HG03045 (cell line): ENCODE results near the gene ATRNL1.

ENCODE experiments used
- ATAC-seq: cut with Tn5 transposase; IDR thresholded peaks from one replicate; pipeline ENCODE4 v1.9.1; 2021; ENCODE audit warnings: mild to moderate bottlenecking, moderate library complexity; ENCODE audit not compliant: unreplicated experiment

ATRNL1 gene

DNA sequence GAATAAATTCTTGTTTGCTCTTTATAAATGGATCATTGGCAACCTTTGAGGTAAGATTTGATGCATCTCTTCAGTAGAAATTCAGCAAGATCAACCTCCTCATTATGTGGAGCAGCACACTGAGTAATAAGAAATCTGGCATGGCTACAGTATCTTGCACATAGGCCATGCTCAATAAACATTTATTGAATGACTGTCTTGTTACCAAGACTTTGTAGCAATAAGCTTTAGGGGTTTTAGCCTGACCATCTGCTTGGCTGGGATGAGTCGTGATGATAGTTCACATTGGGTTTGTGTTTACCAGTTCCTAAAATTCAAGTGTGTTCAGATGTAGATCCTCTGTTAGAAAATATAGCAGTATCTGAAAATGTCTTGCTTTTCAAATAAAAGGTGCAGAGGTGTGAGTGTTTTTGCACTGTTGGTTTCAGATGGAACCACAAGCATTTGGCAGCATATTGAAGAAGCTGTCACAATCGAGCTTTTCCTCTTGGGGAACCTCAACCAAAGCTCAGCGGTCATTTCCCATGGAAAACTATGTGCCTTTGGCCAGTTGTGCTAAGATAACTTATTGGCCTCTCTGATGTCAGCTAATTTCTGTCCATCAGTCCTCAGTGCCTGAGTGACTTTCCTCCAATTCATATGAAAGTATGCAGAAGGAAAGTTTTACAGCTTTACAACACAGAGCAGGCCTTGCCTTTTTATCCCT, 737.3 kb downstream of the ATRNL1 start:
- ATAC-seq = no peak

DNA sequence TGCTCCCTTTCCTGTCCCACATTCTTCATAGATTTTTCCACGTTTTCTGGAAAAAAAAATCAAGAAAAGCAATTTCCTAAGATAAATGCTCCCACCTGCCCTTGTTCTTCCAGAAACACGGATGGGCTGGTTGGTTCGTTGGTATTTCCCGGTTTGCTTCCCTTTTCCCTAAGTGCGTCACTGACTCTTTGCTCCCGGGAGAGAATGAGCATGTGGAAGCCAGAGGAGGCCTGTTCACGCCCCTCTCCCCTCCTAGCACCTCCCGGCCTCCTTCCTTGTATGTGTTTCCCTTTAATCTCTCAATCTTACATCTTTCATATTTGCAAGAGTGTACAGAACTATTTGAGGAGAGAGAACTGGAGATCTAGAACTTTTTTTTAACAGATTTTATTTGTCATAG, 737.9 kb downstream of the ATRNL1 start:
- ATAC-seq = no peak

DNA sequence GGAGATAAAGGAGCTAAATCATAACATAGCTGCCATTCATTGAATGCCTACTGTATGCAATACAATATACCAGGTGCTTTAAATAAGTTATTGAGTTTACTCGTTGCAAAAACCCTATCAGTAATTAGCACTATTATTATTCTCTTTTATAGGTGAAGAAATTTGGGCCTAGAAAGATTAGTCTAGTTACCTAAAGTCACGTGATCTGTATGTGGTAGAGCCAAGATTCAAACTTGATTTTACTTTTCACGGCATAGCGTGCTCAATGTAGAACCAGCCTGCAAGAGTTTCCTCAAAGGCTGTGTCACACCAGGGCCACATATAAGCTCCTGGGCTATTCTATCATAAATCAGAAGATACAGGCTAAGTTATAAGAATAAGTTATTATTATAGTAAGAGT, 740.0 kb downstream of the ATRNL1 start:
- ATAC-seq = no peak

DNA sequence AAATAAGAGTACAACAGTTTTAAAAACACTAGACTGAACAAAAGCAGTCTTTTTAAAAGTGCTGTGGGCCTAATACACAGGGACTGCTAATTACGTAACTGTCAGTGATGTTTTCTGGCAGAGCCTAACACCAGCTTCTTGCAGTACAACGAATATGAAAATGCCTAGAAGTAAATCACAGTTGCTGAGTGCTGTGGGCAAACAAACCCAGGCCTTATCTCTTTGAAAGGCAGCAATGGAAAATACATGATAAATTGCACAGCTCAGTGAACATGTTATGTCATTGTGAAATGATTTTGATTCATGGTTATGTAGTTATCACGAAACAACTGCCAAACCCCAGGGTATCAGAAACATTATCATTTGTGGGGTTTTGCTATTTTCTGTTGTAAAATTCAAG, 751.4 kb downstream of the ATRNL1 start:
- no peak for ATAC-seq

DNA sequence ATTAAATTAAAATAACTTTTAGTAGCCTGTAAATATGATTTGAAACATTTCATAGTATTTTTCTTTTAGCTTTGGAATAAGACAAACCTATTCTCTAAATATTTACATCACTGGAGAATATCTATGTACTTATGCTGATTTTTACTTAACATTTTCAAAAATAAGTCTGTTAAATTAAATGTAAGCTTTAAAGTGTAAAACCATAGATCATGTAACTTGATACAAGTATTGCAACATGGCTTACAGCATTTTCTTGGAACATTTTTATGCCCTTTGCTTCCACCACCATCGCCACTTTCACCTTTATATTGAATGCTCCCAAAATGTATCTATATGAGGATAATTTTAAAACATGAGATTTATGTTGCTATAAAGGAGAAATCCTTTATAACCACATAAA, 752.8 kb downstream of the ATRNL1 start:
- ATAC-seq = no peak

DNA sequence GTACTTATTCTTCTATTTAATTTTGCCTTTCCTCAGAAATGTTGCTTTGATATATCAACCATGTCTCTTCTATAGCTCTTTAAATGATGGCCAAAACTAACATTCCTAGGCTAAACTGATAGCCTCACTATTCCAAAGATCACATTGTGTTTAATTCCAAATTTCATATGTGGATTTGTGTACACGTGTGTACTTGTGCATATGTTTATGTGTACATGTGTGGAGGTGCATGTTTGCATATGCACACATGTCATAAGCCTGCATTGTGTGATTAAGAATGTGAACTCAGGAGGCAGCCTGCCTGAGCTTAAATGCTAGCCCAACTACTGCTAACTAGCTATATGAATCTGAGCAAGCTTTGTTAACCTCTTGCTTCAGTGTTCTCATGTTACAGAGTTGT, 753.4 kb downstream of the ATRNL1 start:
- ATAC-seq = no peak

DNA sequence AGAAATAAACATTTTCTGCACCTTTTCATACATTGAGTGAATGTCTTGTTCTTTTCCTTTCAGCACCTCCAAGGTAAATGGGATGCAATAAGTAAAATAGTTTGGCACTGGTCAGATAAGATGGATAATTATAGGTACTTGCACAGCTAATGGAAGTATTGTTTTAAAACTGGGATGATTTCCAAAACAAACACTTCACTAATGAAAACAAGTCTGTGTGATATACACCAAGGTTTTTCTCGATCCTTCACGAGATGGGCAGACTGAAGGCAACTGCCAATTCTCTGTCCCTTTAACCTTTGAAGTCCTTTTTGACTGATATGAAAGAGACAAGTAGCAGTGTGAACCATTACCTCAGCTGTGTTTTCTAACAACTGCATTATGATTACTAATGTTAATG, 756.0 kb downstream of the ATRNL1 start:
- no peak for ATAC-seq

DNA sequence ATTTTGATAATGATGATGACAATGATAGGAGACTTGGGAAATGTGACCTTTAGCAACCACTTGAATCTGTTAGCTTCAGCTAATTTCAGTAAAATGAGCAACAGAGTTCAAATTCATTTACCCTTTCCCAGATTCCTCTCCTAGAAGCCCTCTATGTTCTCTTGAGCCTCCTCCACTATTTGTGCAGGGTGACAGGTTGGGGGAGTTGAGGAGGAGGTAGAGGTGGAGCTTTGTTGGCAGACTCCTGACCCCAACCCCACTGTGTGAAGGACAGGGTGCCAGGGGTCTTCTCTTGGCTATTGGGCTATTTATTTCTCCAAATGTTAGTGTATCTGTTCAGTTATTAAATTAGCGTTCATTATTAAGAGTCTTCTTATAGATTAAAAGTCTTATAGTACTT, 757.5 kb downstream of the ATRNL1 start:
- no peak for ATAC-seq

DNA sequence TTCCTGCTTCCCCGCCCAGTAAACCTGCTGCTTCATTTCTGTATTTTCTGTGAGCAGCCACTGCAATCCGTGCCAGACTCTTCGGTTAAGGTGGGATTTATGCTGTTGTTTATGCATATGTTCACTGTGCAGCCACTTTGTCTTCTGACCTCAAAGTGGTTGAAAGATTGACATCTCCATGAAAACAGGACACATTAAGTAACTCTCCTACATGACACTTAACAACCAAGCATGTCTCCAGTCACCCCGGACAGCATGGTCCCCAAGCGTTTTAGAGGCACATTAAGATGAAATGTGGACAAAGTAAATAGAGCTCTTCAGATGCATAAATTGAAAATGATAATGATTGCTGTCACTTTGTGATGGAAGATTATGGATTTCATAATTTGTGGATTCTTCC, 758.5 kb downstream of the ATRNL1 start:
- no peak for ATAC-seq

DNA sequence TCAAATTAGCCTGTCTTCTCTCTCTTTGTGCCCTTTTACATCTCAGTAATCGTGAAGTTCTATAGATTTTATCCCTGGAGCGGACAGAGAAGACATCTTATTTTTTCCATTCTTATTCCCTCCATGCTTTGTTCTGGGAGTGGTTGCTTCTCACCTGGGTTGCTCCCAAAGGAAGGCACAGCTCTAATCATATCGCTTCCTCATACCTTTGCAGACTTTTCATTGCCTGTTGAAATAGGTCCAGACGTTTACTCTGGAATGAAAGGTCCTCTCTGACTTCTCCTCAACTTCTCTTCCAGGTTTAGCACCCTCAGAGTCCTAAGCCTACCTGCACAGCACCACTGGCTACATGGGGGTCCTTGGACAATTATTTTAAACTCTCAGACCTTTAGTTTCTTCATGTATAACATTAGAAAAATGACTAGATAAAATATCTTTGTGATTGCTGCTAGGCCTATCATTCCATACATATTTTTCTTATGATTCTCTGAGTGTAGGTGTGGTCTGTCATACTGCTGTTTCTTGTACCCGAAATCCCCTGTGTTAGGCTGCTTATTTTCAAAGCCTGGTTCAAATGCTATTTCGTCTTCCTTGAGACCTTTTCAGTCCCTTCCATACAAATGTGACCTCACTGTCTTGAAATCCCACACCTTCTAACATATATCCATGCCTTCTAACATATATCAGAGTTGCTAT, 761.7 kb downstream of the ATRNL1 start:
- no peak for ATAC-seq

DNA sequence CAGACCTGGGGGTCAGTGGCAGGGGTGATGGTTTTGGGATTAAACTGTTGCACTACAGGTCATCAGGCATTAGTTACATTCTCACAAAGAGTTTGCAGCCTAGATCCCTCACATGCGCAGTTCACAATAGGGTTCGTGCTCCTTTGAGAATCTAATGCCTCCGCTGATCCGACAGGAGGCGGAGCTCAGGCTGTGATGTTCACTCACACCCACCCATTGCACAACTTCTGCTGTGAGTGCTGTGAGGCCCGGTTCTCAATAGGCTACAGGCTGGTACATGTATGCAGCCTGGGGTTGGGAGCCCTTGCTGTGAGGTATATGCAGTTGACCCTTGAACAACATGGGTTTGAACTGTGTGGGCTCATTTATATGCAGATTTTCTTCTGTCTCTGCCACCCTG, 763.4 kb downstream of the ATRNL1 start:
- no peak for ATAC-seq

DNA sequence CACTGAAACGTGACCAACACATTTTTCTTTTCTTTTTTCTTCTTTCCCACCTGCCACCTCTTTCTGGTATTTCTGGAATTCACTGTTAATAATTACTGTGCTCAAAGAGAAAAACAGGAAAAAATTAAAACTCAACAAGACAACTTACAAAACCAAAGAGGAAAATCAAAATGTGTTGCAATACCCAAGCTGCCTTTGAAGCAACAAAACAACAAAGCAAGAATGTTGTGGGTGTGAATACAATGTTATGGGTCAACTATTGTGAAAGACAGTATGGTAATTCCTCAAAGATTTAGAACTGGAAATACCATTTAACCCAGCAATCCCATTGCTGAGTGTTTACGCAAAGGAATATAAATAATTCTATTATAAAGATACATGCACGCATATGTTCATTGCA, 764.7 kb downstream of the ATRNL1 start:
- no peak for ATAC-seq

DNA sequence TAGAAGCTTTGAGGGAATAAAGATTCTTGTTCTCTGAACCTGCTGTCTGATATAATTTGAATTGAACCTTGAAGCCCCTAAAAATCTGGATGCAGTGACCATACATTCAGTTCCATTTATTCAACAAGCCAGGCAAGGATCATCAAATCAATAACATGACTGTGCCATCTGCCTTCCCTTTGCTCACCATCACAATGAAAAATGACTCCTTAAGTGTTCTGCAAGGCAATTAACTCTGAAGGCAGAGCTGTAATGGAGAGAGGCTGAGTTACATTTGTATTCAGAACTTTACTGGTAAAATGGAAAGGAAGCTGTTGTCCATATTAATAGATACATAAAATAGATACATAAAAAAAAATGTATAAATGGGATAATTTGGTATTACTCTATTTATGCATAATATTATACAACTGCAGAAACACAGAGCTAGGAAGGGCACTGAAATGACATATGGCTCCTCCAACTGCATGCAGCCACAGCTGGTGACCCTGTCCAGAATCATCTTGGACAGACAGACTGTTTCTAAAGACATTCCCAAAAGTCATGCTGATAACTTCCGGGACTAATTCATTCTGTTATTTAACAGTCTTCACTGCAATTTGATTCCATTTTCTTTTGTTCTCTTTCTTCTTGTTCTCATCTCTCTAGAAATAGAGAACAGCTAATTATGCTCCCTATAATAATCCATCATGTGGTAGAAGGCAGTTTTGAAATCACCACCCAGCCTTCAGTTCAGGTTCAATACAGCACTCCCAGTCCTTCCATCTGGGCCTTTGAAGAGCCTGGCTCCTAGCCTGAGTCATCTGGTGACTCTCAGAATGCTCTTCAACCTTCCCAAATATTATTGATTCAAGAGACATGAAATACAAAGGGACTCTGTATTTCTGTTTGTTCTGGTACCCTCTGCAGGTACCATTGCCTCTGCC, 767.3 kb downstream of the ATRNL1 start:
- ATAC-seq = no peak

DNA sequence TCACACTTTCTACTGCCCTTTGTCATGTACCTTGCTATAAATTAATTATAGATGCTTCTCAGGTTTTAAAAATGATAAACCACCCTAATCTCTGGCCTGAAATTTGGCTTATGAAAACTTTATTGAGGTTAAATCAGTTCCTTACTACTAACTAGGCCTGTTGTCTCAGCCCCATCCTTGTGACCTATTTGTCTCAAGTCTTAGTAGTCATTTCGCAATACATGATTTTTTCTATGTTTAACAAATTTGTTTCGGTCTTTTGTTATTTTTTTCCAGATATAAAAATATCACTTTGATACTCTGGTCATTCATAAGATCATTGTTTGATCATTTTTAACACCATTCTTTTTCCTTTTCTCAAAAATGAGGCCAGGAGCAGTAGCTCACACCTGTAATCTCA, 768.3 kb downstream of the ATRNL1 start:
- no peak for ATAC-seq

DNA sequence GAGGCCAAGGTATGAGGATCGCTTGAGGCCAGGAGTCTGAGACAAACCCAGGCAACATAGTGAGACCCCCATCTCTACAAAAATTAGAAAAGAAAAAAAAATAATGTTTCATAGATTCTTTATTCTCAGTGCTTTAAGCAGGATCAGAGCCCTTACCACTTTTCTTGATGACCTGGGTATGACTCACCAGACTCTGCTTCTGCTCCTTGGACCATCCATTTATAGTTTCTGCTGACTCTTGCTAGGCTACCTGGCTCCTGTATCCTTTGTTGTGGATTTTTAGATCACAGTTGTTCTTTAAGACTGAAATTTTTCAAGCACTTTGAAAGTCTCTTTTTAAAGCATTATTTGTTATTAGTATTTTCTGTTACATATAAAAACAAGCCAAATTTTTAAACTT, 768.7 kb downstream of the ATRNL1 start:
- ATAC-seq = no peak

DNA sequence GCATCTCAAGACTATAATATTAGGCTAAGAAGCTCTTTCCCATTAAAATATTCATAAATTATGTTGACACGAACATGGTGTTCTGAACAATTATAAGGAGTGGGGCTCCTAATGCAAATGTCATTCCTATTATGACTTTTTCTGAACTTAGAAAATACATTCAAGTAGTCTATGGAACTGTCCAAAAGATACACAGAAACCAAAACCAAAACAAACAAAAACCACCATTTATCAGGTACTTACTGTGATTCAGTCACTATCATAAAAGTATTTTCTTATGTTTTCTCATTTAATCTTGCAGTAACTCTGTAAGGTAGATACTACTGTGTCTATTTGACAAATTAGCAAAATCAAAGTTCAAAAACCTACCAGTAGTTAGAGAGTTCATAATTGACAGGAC, 773.0 kb downstream of the ATRNL1 start:
- ATAC-seq = no peak

DNA sequence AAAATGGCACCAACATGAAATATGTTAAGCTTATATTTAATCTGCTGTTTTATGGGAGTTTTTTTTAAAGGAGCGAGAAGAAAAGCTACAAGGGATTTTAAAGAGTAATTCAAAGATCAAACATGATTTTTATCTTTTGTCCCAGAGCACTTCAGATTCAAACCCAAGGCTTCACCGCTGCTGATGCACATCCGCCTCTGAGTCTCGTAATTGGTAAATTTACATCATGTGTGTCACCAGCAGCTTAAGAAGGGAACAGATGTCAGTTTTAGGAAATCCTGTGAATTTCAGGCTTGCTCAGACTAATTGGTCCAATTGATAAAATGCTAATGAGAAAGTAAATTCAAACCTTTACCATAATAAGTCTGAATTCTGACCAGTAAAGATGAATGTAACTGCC, 773.5 kb downstream of the ATRNL1 start:
- no peak for ATAC-seq

DNA sequence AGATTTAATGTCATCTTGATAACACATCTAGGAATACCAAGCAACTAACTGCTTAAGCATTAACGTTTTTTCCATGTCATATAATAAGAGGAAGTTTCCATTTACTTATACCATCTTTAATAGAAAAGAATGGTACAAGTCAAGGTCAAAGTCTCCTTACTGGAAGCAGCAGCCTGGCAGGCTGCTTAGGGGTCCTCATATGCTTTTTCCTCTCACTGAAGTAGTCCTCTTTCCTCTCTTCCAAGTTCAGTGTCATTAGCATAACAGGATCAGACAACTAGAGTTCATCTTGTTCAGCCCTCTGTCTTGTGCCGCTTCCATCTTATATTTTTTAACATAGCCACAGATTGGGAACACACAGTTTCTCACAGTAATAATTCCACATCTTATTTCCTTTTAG, 774.1 kb downstream of the ATRNL1 start:
- ATAC-seq = no peak

DNA sequence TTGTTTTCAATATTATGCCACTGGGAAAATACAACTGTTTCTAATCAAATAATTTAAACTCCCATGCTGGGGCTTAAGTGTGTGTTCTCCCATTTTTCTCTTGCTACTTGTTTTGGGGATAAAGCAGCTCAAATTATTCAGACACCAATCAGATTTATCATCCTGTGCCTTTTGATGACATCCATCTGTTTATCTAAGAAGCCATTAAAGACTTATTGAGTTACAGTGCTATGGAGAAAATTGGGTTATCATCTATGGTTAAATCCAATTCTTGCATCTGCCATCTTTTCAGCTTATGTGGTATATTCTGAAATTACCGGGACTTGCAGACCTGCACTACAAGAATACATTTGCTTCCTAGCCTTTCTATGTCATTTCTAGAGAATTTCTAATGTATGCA, 778.7 kb downstream of the ATRNL1 start:
- ATAC-seq = no peak

DNA sequence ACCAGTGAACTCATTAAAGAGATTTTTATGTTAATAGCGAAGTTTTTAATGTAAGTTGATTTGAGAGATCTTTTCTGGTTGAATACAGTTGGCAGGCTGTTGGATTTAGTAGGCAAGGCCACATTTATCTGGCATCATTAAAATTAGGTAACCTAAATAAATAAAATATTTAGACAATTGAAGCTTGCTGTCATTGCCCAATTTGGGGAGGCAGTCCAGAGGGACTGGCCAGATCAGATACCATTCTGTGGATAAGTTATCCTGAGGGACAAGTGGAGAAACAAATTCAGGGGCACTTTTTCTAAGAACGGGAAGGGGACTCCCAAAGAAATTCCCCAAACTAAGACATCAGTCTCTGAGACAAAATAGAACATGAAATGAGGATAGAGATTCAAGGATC, 782.0 kb downstream of the ATRNL1 start:
- no peak for ATAC-seq

DNA sequence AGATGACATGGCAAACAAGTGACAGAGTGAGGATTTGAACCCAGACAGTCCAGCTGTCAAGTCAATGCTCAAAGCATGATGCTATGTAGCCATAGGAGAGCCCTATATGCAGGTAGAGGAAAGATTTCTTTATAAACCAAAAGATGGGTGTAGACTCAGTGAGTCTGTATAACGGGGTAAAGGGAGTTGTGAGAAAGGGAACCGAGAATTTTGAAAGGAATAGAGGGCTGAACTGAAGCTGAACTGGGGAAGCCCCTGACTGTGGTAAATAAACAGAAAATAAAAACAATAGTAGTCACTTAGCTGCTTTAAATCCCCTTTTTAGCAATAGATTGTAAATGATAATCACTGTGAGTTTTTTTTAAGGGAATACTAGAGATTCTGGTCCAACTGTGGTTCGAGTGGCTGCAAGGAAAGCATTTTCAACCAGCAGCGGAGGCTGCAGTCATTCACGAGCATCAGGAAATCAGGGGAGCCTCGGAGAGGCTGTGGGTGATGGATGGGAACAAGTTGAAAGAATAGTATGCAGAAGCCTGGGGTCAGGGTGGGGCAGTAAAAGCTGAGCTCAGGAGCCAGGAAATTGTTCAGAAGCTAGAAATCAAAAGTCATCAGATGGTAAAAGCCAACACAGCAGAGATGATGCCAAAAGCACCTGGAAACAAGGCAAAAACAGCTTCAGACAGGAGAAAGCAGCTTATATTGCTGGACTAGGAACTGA, 786.4 kb downstream of the ATRNL1 start:
- peak; percentile 74 for ATAC-seq
